ENCODE data around the gene PYGO2.

DNA sequence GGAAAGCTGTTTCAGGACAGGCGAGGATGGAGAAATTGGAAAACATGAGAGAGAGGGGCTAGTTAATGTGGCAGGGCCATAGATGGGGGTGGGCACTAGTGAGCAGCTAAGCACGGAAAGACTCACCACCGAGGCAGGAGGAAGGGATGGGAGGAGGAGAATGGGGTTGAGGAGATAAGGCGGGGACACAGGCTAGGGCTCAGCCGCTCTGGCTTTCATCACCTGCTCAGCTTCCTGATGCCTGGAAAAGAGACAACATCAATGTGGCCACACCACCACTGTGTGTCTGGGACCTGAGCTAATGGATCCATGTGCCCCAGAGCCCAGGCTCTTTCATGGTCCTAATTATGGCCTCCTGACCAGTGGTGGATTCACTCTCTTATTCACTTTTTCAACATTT, 52.6 kb downstream of the PYGO2 start:
- TF ChIP-seq POLR2A (IDR thresholded peaks at IDR 0.05; ENCODE audit: extremely low read depth, insufficient read length), result no peak
- TF ChIP-seq, protein P1, sequence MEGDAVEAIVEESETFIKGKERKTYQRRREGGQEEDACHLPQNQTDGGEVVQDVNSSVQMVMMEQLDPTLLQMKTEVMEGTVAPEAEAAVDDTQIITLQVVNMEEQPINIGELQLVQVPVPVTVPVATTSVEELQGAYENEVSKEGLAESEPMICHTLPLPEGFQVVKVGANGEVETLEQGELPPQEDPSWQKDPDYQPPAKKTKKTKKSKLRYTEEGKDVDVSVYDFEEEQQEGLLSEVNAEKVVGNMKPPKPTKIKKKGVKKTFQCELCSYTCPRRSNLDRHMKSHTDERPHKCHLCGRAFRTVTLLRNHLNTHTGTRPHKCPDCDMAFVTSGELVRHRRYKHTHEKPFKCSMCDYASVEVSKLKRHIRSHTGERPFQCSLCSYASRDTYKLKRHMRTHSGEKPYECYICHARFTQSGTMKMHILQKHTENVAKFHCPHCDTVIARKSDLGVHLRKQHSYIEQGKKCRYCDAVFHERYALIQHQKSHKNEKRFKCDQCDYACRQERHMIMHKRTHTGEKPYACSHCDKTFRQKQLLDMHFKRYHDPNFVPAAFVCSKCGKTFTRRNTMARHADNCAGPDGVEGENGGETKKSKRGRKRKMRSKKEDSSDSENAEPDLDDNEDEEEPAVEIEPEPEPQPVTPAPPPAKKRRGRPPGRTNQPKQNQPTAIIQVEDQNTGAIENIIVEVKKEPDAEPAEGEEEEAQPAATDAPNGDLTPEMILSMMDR (IDR thresholded peaks at IDR 0.05; ENCODE audit: low read depth, low read length), result no peak
- no peak for TF ChIP-seq MAX (IDR thresholded peaks at IDR 0.05; ENCODE audit: low read depth, low read length)
